AG09319 (cell line): ENCODE measurements around the gene ST6GALNAC1.

Experiments
- DNase-seq: peaks from one replicate; pipeline ENCODE4 v3.0.0-alpha.2; 2010; ENCODE audit warnings: low read depth; ENCODE audit errors: extremely low read depth
- CTCF ChIP-seq: IDR thresholded peaks from 2 replicates; pipeline ENCODE4 v1.5.1; 2011; ENCODE audit warnings: low read depth, mild to moderate bottlenecking, inconsistent platforms, low read length, moderate library complexity

ST6GALNAC1 gene

GRCh38 chr17:76674600-76674999 is 31.0 kb upstream of the ST6GALNAC1 start:
- no peak for TF ChIP-seq CTCF
- DNase-seq, result no peak

GRCh38 chr17:76673729-76674128 is 30.2 kb upstream of the ST6GALNAC1 start:
- no peak for TF ChIP-seq CTCF
- peak; percentile 74 for DNase-seq

- TF ChIP-seq CTCF, result no peak
- DNase-seq, result no peak
Measured at GRCh38 chr17:76672892-76673291, 29.3 kb upstream of the ST6GALNAC1 start.

GRCh38 chr17:76672270-76672851 is 28.8 kb upstream of the ST6GALNAC1 start:
- TF ChIP-seq CTCF, result no peak
- DNase-seq, result no peak

GRCh38 chr17:76671912-76672262 is 28.3 kb upstream of the ST6GALNAC1 start:
- TF ChIP-seq CTCF, result no peak
- no peak for DNase-seq

GRCh38 chr17:76671123-76671911 is 27.8 kb upstream of the ST6GALNAC1 start:
- peak; percentile 100 for DNase-seq
- TF ChIP-seq CTCF, result no peak

- TF ChIP-seq CTCF, result no peak
- DNase-seq, result no peak
Measured at GRCh38 chr17:76670718-76671122, 27.2 kb upstream of the ST6GALNAC1 start.
